HG02840 (cell line): Measurements from ENCODE around the gene TRIM28.
"Not testable (repeated sequence)": the region's sequence is repeated elsewhere in the genome, so short reads cannot be mapped to it uniquely, and the experiment has no call there.

ENCODE experiments used
- ATAC-seq: cut with Tn5 transposase; IDR thresholded peaks from one replicate; pipeline ENCODE4 v1.9.1; 2021; ENCODE audit warnings: mild to moderate bottlenecking, moderate library complexity, moderate number of reproducible peaks; ENCODE audit not compliant: unreplicated experiment, low FRiP score

Gene TRIM28

GRCh38 chr19:58543826-58544590, at the start of gene TRIM28:
TRIM28 (plus strand) TSS chr19:58544064; CDS start chr19:58544758, 694 bp downstream.
- peak; percentile 72 for ATAC-seq

GRCh38 chr19:58497634-58498170, 46.2 kb upstream of the TRIM28 start:
- no peak for ATAC-seq

GRCh38 chr19:58498316-58499020, 45.4 kb upstream of the TRIM28 start:
- peak; percentile 2 for ATAC-seq

GRCh38 chr19:58499021-58499927, 44.6 kb upstream of the TRIM28 start:
- ATAC-seq: peak; percentile 81

GRCh38 chr19:58500242-58500641, 43.6 kb upstream of the TRIM28 start:
- ATAC-seq: no peak

GRCh38 chr19:58507602-58508223, 36.2 kb upstream of the TRIM28 start:
- not testable (repeated sequence) for ATAC-seq

- no peak for ATAC-seq
Observed at GRCh38 chr19:58509731-58510083, 34.2 kb upstream of the TRIM28 start.

GRCh38 chr19:58510084-58510862, 33.6 kb upstream of the TRIM28 start:
- ATAC-seq: no peak

GRCh38 chr19:58511353-58512208, 32.3 kb upstream of the TRIM28 start, which contains the start of gene SLC27A5:
SLC27A5 (minus strand) TSS chr19:58511992; CDS start chr19:58511955, 37 bp downstream.
- ATAC-seq: no peak

- ATAC-seq: no peak
Observed at GRCh38 chr19:58513213-58513693, 30.6 kb upstream of the TRIM28 start.

GRCh38 chr19:58513694-58514563, 29.9 kb upstream of the TRIM28 start:
- peak; percentile 60 for ATAC-seq

- no peak for ATAC-seq
Observed at GRCh38 chr19:58514564-58515022, 29.3 kb upstream of the TRIM28 start.

- no peak for ATAC-seq
Observed at GRCh38 chr19:58515259-58515658, 28.6 kb upstream of the TRIM28 start.

GRCh38 chr19:58516246-58516836, 27.5 kb upstream of the TRIM28 start:
- no peak for ATAC-seq

GRCh38 chr19:58516964-58517833, 26.7 kb upstream of the TRIM28 start:
- ATAC-seq: no peak
